IMR-90 (cell line): ENCODE data around the gene LCAT. TPM values are rescaled to one million over a fixed set of nuclear protein-coding genes. Genes with fewer than 3 reads are reported as not detected.

Source experiments
- ATAC-seq: fragments of 200-7000 bp; cut with Tn5 transposase; 2 replicates; pipeline ENCODE4 v1.9.1; 2020; ENCODE audit warnings: low read depth, mild to moderate bottlenecking, moderate library complexity
- BruUV-seq: library from RNA; stranded (reverse); fragments of 400-500 nt; replicated peaks from 2 replicates; lab custom pipeline; 2021; lab: Mats Ljungman, UMichigan
- CTCF ChIA-PET: fragments of 300-600 bp; formaldehyde crosslinking; extraction: SDS; loops from one replicate; lab custom pipeline; 2021; ENCODE audit warnings: antibody characterized with exemption; lab: Yijun Ruan, JAX
- POLR2A ChIA-PET: fragments of 300-600 bp; sonication (Branson Sonifier 250); formaldehyde crosslinking; loops from one replicate; lab custom pipeline; 2022; ENCODE audit warnings: antibody characterized with exemption; ENCODE audit not compliant: unreplicated experiment; lab: Charles Lee
- DNase-seq: peaks from one replicate; pipeline ENCODE4 v3.0.0; 2013
- H2AFZ ChIP-seq: replicated peaks from 2 replicates; pipeline ENCODE3; 2013; ENCODE audit warnings: low read length, mild to moderate bottlenecking; ENCODE audit not compliant: poor library complexity
- H2AK5ac ChIP-seq: 2 replicates; pipeline ENCODE4 v1.6.1; 2013; ENCODE audit warnings: low read depth, low read length, inconsistent platforms
- H2AK9ac ChIP-seq: replicated peaks from 2 replicates; pipeline ENCODE3; 2013; ENCODE audit warnings: mild to moderate bottlenecking, low read depth, low read length, moderate library complexity; ENCODE audit not compliant: poor library complexity
- H2BK120ac ChIP-seq: 2 replicates; pipeline ENCODE4 v1.6.1; 2013; ENCODE audit warnings: low read depth, low read length, inconsistent platforms
- H2BK15ac ChIP-seq: 3 replicates; pipeline ENCODE4 v1.6.1; 2013; ENCODE audit warnings: low read depth, low read length, inconsistent platforms
- H2BK20ac ChIP-seq: 2 replicates; pipeline ENCODE4 v1.6.1; 2013; ENCODE audit warnings: low read depth, mild to moderate bottlenecking, inconsistent platforms, low read length, moderate library complexity
- H2BK5ac ChIP-seq: 2 replicates; pipeline ENCODE4 v1.6.1; 2013; ENCODE audit warnings: mild to moderate bottlenecking, low read depth, low read length, inconsistent platforms; ENCODE audit not compliant: poor library complexity, severe bottlenecking
- H3K14ac ChIP-seq: replicated peaks from 2 replicates; pipeline ENCODE4 v1.6.1; 2013; ENCODE audit warnings: low read depth, low read length, inconsistent platforms
- H3K18ac ChIP-seq: 2 replicates; pipeline ENCODE4 v1.6.1; 2013; ENCODE audit warnings: low read depth, low read length, control low read depth
- H3K23ac ChIP-seq: 2 replicates; pipeline ENCODE4 v1.6.1; 2013; ENCODE audit warnings: low read depth, low read length, inconsistent platforms
- H3K27ac ChIP-seq: 2 replicates; pipeline ENCODE4 v1.5.1; 2013; ENCODE audit warnings: mild to moderate bottlenecking, control low read depth, low read length; ENCODE audit not compliant: insufficient read depth
- H3K27me3 ChIP-seq: 2 replicates; pipeline ENCODE4 v1.6.1; 2013; ENCODE audit warnings: low read length; ENCODE audit not compliant: control insufficient read depth, insufficient read depth
- H3K36me3 ChIP-seq: 2 replicates; pipeline ENCODE4 v1.6.1; 2013; ENCODE audit warnings: low read length, mixed read lengths; ENCODE audit not compliant: control insufficient read depth, insufficient read depth
- H3K4ac ChIP-seq: 2 replicates; pipeline ENCODE4 v1.6.1; 2013; ENCODE audit warnings: low read depth, low read length, inconsistent platforms
- H3K4me1 ChIP-seq: 2 replicates; pipeline ENCODE4 v1.6.1; 2013; ENCODE audit warnings: low read length, mixed read lengths; ENCODE audit not compliant: control insufficient read depth, insufficient read depth
- H3K4me2 ChIP-seq: 2 replicates; pipeline ENCODE4 v1.6.1; 2013; ENCODE audit warnings: low read depth, mild to moderate bottlenecking, control low read depth, low read length, moderate library complexity
- H3K4me3 ChIP-seq: 2 replicates; pipeline ENCODE4 v1.5.1; 2013; ENCODE audit warnings: low read depth, mild to moderate bottlenecking, control low read depth, low read length, moderate library complexity; ENCODE audit not compliant: insufficient read depth
- H3K56ac ChIP-seq: 2 replicates; pipeline ENCODE4 v1.6.1; 2013; ENCODE audit warnings: low read length, inconsistent platforms; ENCODE audit not compliant: insufficient read depth; ENCODE audit errors: extremely low read depth
- H3K79me1 ChIP-seq, 2 experiments: 2 replicates each; pipeline ENCODE4 v1.6.1; 2013; ENCODE audit warnings: low read length in 2 of 2, inconsistent platforms in 1 of 2, low read depth in 1 of 2
- H3K9ac ChIP-seq: 2 replicates; pipeline ENCODE4 v1.6.1; 2013; ENCODE audit warnings: low read depth, low read length, control low read depth
- H3K9me1 ChIP-seq: 2 replicates; pipeline ENCODE4 v1.6.1; 2013; ENCODE audit warnings: low read length, inconsistent platforms; ENCODE audit not compliant: insufficient read depth
- H3K9me3 ChIP-seq: 2 replicates; pipeline ENCODE4 v1.6.1; 2013; ENCODE audit warnings: low read length; ENCODE audit not compliant: control insufficient read depth, insufficient read depth
- H4K20me1 ChIP-seq: 2 replicates; pipeline ENCODE4 v1.6.1; 2013; ENCODE audit warnings: low read length, inconsistent platforms; ENCODE audit not compliant: insufficient read depth
- H4K5ac ChIP-seq: 2 replicates; pipeline ENCODE4 v1.6.1; 2013; ENCODE audit warnings: mild to moderate bottlenecking, low read depth, low read length, control low read depth
- H4K8ac ChIP-seq, 2 experiments: 2 replicates each; pipeline ENCODE4 v1.6.1; 2013; ENCODE audit warnings: low read depth in 2 of 2, low read length in 2 of 2, control low read depth in 1 of 2, inconsistent platforms in 1 of 2
- H4K91ac ChIP-seq: 2 replicates; pipeline ENCODE4 v1.6.1; 2013; ENCODE audit warnings: low read depth, low read length, inconsistent platforms; ENCODE audit not compliant: insufficient read depth
- BHLHE40 ChIP-seq: fragments of 150-350 bp; IDR thresholded peaks from 2 replicates; pipeline ENCODE4 v1.6.1; 2016; ENCODE audit warnings: mild to moderate bottlenecking, low read depth, low read length
- NFE2L2 ChIP-seq: fragments of 150-350 bp; IDR thresholded peaks from 2 replicates; pipeline ENCODE4 v1.6.1; 2016; ENCODE audit warnings: low read depth, mild to moderate bottlenecking, low read length
- WGBS, 2 experiments: methylation state at CpG; one replicate each; pipeline versions ENCODE4 v1.1.5 to v1.1.7; 2013; ENCODE audit warnings: missing lambda C conversion rate in 2 of 2; ENCODE audit not compliant: insufficient read length in 1 of 2; ENCODE audit errors: extremely low coverage in 2 of 2; 5-methylcytosine and 5-hydroxymethylcytosine counted together
- dilution Hi-C: fragments of 300-500 bp; cut with HindIII; formaldehyde crosslinking; loops from one replicate; pipeline ENCODE4 v1.14.3; 2018; ENCODE audit warnings: low sequenced_read_pairs; ENCODE audit not compliant: unreplicated experiment
- in situ Hi-C: fragments of 300-500 bp; cut with MboI; formaldehyde crosslinking; loops from 3 replicates; pipeline ENCODE4 v1.14.3; 2019; ENCODE audit warnings: low sequenced_read_pairs, inconsistent platforms, mixed read lengths
- intact Hi-C: fragments of 100-400 bp; cut with micrococcal nuclease; formaldehyde crosslinking; loops from 2 replicates; pipeline ENCODE4 v1.10.0; 2022
- polyA plus RNA-seq, 3 experiments: library from polyadenylated mRNA; depleted of rRNA; stranded (reverse); fragments of >200 nt; gene quantifications; 2 replicates each; pipeline ENCODE4 v1.2.3, GENCODE V29; 2012; ENCODE audit warnings: low replicate concordance in 1 of 3
- total RNA-seq: library from RNA; depleted of rRNA; stranded (reverse); fragments of >200 nt; gene quantifications from 2 replicates; pipeline ENCODE4 v1.2.3, GENCODE V29; 2012
- TF ChIP-seq, protein P1 (sequence below): fragments of 150-350 bp; IDR thresholded peaks from 2 replicates; pipeline ENCODE4 v1.6.1; 2017; ENCODE audit warnings: mild to moderate bottlenecking, antibody characterized with exemption, low read length, low read depth
- TF ChIP-seq, protein P2 (sequence below): fragments of 150-350 bp; IDR thresholded peaks from 2 replicates; pipeline ENCODE4 v1.6.1; 2016; ENCODE audit warnings: low read depth, mild to moderate bottlenecking, low read length, moderate library complexity, borderline replicate concordance

Gene LCAT
- total and polyA plus RNA-seq, 2 of the 4 experiments (the other 2 are of a cell fraction): 1.4 to 18.8 TPM

DNA sequence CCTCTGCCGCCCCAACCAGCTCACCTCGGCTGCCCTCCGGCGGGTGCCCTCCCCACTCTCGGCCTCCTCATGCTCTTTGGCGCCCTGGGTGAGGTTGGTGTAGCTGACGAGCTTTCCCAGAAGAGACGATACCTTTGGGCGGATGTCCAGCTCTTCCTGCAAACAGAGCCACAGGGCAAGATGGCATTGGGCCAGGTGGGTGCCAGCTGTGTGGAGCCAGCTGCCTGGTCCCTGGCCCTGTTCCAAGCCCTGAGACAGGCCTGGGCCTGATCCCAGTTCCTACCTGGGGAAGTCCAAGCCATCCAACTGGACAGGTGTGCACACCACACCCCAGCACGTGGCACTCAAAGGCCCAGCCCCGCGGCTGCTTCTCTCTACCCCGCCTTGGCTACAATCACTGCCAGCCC, 17.6 kb upstream of the LCAT start:
- H3K9me1 ChIP-seq: peaks cover 61% of the 10 kb centered on the region
- H4K8ac ChIP-seq: no peak overlapping the region
- H2BK15ac ChIP-seq: no peak overlapping the region
- no peak overlapping the region for H3K4me2 ChIP-seq
- no peak overlapping the region for H4K5ac ChIP-seq
- no peak overlapping the region for H2BK20ac ChIP-seq
- peaks cover 47% of the 10 kb centered on the region for H3K4me1 ChIP-seq
- H2AK9ac ChIP-seq: no peak overlapping the region
- no peak for DNase-seq
- ATAC-seq: no peak
- no peak overlapping the region for H2AFZ ChIP-seq
- H3K27ac ChIP-seq: no peak overlapping the region
- H3K9me3 ChIP-seq: no peaks in the 10 kb centered on the region
- no CpG with 5 or more reads among the region's 13 CpGs for whole genome bisulfite sequencing, 2 experiments
- H2AK5ac ChIP-seq: no peak overlapping the region
- H3K27me3 ChIP-seq: no peaks in the 10 kb centered on the region
- no peak overlapping the region for H2BK120ac ChIP-seq
- in situ Hi-C loops (no loop called here), intact Hi-C loops (loop anchor here (10.0 kb wide), 1 partner anchor 263 kb away; no protein-coding TSS in a partner anchor), dilution Hi-C loops (no loop called here)
- H3K79me1 ChIP-seq: peaks cover 53 to 93% of the 10 kb centered on the region in 2 experiments
- peak overlapping the region; percentile 4 for H2BK5ac ChIP-seq
- H3K56ac ChIP-seq: no peak overlapping the region
- H3K23ac ChIP-seq: no peak overlapping the region
- TF ChIP-seq, protein P1, sequence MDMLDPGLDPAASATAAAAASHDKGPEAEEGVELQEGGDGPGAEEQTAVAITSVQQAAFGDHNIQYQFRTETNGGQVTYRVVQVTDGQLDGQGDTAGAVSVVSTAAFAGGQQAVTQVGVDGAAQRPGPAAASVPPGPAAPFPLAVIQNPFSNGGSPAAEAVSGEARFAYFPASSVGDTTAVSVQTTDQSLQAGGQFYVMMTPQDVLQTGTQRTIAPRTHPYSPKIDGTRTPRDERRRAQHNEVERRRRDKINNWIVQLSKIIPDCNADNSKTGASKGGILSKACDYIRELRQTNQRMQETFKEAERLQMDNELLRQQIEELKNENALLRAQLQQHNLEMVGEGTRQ: no peak
- TF ChIP-seq BHLHE40 (no peak), NFE2L2 (no peak)
- TF ChIP-seq, protein P2, sequence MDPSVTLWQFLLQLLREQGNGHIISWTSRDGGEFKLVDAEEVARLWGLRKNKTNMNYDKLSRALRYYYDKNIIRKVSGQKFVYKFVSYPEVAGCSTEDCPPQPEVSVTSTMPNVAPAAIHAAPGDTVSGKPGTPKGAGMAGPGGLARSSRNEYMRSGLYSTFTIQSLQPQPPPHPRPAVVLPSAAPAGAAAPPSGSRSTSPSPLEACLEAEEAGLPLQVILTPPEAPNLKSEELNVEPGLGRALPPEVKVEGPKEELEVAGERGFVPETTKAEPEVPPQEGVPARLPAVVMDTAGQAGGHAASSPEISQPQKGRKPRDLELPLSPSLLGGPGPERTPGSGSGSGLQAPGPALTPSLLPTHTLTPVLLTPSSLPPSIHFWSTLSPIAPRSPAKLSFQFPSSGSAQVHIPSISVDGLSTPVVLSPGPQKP: no peak
- H3K36me3 ChIP-seq: peaks cover 73% of the 10 kb centered on the region
- CTCF ChIA-PET: no interaction called here
- H3K18ac ChIP-seq: no peak overlapping the region
- no peak overlapping the region for H3K4me3 ChIP-seq
- no peak overlapping the region for H3K9ac ChIP-seq
- peaks cover 86% of the 10 kb centered on the region for H4K20me1 ChIP-seq
- no peak overlapping the region for H4K91ac ChIP-seq
- POLR2A ChIA-PET: no interaction called here
- H3K14ac ChIP-seq: no peak overlapping the region
- BruUV-seq: no TSS peak
- H3K4ac ChIP-seq: no peak overlapping the region; the same call in 1 of the 2 replicates
